Measurements from ENCODE around the gene SLC6A14. TPM values are rescaled to one million over a fixed set of nuclear protein-coding genes. Genes with fewer than 3 reads are reported as not detected.

Gene SLC6A14
- total RNA-seq, 1 experiment from 2014 or later, result not detected

GRCh38 chrX:116427978-116428377 is 8.4 kb upstream of the SLC6A14 start:
- Mint-ChIP-seq H3K4me1 (no peaks in the 10 kb centered on the region), H3K27me3 (ENCODE audit: low read depth) (no peaks in the 10 kb centered on the region; the same call in 1 of the 2 replicates), H3K4me3 (no peak overlapping the region), H3K36me3 (ENCODE audit: insufficient read depth in 1 of 3, low read depth in 3 of 3) (no peaks in the 10 kb centered on the region), H3K9me3 (no peaks in the 10 kb centered on the region), H3K27ac (no peak overlapping the region)
- Histone ChIP-seq H3K56ac (ENCODE audit: insufficient read length, low read depth, low read length) (no peak overlapping the region), H4K20me1 (ENCODE audit: control insufficient read depth, insufficient read depth, insufficient read length) (no peaks in the 10 kb centered on the region), H4K8ac (replicated peaks; ENCODE audit: insufficient read length, low read depth, low read length) (no peak overlapping the region), H3K27me3 (ENCODE audit: insufficient read depth, low read length) (no peaks in the 10 kb centered on the region), H4K5ac (ENCODE audit: insufficient read length, low read depth, low read length) (no peak overlapping the region), H2BK12ac (ENCODE audit: insufficient read length, low read depth, low read length) (no peak overlapping the region), H2BK5ac (ENCODE audit: insufficient read length, low read length) (no peak overlapping the region), H2AK5ac (ENCODE audit: insufficient read length, low read length) (no peak overlapping the region), H3K9ac (ENCODE audit: extremely low read depth, insufficient read length, low read length) (no peak overlapping the region), H3K4ac (ENCODE audit: low read depth, low read length) (no peak overlapping the region), H2BK20ac (ENCODE audit: low read depth, low read length, poor library complexity, severe bottlenecking) (no peak overlapping the region), H3K4me2 (ENCODE audit: insufficient read depth, insufficient read length, low read length) (no peak overlapping the region), H2AFZ (ENCODE audit: low read length) (no peak overlapping the region), H2BK15ac (ENCODE audit: low read depth, low read length) (no peak overlapping the region), H2BK120ac (ENCODE audit: low read depth, low read length, poor library complexity, severe bottlenecking) (no peak overlapping the region), H3K27ac (ENCODE audit: insufficient read length, low read depth, low read length) (no peak overlapping the region), H3K14ac (ENCODE audit: insufficient read depth, low read length) (no peak overlapping the region), H4K91ac (ENCODE audit: insufficient read length, low read depth, low read length) (no peak overlapping the region), H3K79me1 (ENCODE audit: insufficient read depth, low read depth, low read length, poor library complexity, severe bottlenecking) (no peaks in the 10 kb centered on the region), H3K23ac (ENCODE audit: insufficient read length, low read depth, low read length) (no peak overlapping the region), H3T11ph (ENCODE audit: low read length) (no peak overlapping the region), H3K79me2 (ENCODE audit: insufficient read depth, low read length) (no peaks in the 10 kb centered on the region), H3K18ac (ENCODE audit: insufficient read length, low read depth, low read length) (no peak overlapping the region), H3K9me3 (ENCODE audit: control insufficient read depth, low read depth, low read length) (no peaks in the 10 kb centered on the region), H3K4me1 (ENCODE audit: insufficient read depth, low read length) (no peaks in the 10 kb centered on the region), H3K23me2 (ENCODE audit: insufficient read length, low read depth, low read length, poor library complexity, severe bottlenecking) (no peaks in the 10 kb centered on the region)
- no peak for TF ChIP-seq CTCF (conservative IDR thresholded peaks at IDR 0.05)
- DNase-seq, result no peak
- WGBS (ENCODE audit: extremely low coverage, insufficient read length, low lambda C conversion rate), result no CpG with 5 or more reads among the region's 3 CpGs

Measured in H9 (cell line).